NCI-H1930 (cell line): ENCODE data around the gene PAX8.

Experiments used
- DNase-seq, 2 experiments: peaks; one replicate each; lab custom pipeline; 2025; lab: John Stamatoyannopoulos, UW

The PAX8 gene

DNA sequence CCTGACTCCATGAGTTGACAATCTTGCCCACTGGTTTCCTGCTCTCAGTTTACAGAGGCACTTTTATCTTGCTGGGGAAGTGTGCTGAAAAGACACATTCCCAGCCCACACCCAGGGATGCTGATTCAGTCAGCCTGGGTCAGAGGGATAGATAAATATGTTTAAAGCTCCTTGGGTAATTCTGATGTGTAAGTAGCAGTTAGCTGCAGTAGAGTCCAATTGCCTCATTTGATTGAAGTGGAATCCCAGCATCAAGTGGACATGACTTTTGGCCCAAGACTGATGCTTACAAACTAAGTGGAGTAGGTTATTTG is 75.5 kb downstream of the PAX8 start:
- no peak for DNase-seq

DNA sequence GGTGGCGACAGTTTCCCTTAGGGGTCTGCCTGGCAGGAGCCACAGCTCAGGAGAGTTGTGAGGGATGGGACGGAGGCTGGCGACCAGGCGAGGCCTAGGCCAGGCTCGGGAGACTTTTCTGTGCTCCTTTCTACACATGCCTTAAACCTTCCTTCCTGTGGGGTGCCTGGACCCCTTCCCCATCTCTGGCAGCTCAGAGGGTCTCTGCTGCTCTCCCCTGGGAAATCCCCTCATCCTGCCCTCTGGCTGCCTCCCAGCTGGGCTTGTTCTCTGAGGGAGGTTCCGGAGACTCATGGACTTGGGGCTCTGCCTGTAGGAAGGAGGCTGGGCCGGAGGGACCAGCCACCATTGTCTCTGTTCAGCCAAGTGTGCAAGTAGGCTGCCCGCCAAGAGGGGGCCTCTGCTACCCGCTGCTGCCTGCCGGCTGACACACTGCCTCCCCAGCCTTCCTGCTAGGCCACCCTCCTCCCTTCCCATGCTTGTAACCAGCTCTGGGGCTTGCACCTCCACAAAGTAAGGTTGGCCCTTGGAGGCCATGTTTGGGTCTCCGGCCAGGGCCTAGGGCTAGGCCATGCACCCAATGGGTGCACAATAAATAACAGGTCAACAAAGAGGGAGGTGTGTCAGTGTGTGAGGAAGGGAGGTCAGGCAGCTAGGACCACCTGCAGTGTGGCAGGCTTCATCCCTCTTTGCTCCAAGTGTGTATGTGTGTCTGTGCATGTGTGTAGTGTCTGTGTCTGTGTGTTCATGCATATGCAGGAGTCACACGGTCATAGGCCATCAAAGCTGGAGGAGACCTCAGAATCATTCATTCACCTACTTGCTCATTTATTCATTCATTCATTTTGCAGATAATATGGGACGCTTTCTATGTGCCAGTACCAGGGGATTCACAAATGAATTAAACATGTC is 76.2 kb downstream of the PAX8 start:
- no peak for DNase-seq

DNA sequence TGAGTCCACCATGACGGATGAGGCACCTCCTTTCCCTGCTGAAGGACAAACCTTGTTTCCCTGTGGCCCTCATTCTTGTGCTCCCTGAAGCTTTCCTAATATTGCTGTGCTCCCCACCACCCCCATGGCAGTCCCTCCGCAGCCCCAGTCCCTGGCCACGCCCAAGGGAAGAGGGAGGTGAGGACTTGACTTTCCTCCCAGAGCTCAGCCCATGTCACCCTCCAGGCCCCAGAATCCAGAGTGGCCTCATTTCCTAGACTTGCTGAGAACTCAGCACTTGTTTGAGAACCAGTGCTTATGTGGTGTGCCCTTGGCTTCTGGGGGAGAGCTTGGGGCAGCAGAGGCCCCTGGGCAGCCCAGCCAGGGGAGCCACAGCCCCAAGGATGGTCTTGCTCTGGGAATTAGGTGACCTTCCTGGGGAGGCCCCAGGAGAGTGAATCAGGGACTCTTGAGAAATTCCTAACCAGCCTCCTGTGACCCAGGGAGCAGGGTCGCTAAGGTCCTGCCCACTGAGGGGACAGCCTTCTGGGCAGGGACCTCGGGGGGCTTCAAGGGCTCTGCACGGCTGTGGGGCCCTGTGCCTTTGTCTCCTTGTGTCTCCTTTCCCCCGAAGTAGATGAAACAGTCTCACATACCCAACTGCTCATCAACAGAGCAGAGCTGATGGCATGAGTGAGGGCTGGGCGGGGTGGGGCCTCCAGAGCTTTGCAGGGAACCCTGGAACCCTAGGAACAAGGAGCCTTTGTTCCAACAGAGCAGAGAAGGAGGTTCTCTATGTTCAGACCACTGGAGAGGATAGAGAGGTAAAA is 77.0 kb downstream of the PAX8 start:
- no peak for DNase-seq

DNA sequence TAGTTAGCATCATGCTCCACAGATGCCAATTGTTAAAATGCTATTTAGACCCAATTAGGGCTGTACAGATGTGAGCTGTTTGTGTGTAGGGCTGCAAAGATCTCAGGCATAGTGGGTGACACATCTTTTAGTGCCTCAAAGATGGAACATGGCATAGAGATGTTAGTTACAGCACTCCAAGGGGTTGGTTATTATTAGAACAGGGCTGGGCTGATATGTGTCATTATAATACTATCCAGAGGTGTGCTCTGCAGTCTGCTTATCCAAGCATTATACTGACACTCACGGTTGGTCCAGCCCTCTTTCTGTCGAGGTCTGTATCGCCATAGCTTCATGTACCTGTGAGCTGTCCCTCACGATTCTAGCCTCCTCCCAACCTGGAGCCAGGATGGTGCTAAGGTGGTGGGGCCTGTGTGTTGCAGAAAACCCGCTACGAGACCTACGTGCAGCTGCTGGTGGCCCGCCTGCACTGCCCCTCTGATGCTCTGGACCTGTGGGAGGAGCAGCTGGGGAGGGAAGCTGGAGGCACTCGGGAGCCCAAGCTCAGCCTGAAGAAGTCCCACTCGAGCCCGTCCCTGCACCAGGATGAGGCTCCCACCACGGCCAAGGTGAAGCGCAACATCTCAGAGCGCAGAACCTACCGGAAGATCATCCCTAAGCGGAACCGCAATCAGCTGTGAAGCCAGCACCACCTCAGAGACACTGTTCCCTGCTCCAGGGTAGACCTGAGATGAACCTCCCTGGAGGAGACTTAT is 77.8 kb downstream of the PAX8 start:
- no peak for DNase-seq

DNA sequence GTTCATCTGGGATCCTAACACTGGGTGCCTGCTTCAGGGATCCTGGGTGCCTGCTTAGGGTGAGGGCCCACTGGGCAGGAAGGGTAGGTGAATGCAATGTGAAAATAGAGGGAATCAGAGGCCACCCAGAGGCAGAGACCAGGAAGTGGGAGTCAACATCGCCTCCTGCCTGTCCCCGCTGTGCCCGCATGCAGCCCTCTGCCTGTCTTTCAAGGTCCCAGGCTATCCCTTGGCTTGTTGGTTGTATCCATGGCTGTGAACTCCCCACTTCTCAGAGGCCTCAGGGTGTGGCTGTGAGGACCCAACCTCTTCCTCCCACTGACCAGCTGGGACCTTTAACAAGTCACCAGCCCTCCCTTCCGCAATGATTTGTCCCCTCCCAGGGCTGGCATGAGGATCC is 78.5 kb downstream of the PAX8 start:
- no peak for DNase-seq

DNA sequence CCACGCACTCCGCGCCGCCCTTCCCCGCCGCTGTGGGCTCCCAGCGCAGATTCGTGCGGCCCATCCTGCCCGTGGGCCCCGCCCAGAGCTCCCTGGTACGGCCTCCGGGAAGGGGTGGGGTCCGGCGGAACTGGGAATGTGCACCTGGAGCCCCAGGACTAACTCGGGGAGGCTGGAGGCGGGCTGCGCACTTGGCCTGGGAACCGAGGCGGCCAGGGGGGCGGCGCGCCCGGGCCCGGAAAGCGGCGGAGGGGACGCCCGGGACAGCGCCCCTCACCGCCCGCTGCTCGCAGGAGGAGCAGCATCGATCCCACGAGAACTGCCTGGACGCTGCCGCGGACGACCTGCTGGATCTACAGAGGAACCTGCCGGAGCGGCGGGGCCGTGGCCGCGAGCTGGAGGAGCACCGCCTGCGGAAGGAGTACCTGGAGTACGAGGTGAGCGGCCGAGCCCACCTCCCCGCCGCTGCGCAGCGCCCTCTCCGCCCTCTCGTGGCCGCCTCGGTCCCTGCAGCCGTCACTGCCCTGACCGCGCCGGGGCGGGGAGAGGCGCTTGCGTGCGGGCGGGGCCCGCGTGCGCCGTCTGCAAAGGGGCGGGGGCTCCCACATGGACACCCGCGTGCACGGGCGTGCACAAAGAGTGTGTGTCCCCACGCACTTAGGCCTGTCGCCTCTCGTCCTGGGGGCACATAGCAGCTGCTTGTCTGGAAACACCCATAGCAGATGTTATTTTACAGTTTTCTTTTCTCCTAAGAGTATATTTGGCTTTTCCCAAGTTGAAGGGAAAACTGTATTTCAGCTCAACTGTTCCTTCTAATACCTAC is 79.7 kb downstream of the PAX8 start:
- DNase-seq: peak; percentile 69 to 83

DNA sequence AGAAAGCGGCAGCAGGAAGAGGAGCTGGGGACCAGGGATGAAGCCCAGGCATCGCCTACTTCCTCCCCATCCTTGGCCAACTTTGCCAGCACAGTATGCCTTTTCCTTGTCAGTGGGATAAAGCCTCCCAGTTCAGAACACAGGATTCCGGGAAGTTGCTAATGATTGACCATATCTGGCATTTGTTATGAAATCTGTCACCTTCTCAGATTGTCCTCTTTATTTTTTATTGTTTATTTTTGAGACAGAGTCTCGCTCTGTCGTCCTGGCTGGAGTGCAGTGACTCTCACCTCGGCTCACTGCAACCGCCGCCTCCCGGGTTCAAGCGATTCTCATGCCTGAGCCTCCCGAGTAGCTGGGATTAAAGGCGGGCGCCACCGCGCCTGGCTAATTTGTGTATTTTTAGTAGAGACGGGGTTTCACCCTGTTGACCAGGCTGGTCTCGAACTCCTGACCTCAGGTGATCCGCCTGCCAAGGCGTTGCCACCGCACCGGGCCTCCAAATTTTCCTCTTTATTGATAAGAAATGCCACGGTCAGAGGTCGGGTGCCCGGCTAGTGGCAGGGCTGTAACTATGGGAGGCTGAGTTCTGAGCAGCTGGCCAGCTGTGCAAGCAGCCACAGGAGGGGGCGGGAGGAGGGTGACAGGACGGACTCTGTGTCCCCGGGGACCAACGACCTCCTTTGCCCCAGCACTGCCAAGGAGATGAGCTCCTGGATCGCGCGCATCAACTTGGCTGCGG is 80.5 kb downstream of the PAX8 start:
- DNase-seq: no peak

DNA sequence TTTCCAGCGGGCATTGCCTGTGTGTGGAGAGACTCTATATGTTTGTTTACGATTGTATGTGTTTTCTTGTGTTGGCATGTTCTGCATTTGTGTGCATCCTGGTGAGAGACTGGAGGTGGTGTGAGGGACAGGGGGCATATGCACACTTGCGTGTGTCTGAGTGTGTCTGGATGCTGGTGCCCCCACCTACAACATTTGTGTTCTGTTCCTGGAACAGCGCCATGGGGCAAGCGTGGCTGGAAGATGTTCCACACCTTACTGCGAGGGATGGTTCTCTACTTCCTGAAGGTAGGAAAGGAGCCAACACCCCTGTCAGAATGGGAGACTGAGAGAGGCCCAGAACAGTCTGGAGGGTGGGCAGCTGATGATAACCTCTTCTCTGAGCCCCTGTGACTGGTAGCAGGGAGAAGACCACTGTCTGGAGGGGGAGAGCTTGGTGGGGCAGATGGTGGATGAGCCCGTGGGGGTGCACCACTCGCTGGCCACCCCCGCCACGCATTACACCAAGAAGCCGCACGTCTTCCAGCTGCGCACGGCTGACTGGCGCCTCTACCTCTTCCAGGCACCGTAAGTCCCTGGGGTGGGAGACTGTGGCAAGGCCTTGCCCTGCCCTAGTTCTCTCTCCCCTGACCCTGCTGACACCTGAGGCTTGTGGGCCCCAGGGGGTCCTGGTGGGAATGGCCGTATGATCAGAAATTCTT is 81.2 kb downstream of the PAX8 start:
- DNase-seq: no peak

DNA sequence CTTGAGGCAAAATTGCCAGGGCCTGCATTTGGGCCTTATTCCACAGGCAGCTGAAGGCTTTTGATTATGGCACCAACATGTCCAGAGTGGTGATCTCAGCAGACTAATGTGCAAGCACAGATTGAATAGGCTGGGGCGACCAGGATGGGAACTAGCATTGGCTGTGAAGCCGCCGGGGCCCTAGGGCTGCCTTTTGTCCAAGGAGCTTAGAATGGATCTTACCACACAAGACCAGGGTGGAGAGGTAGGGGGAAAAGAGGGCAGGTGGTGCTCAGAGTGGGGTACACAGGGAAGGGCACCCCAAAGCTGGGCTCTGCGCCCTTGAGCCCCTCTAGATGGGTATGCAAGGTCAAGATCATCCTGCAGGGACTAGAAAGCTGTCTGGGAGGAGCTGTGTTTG is 81.9 kb downstream of the PAX8 start:
- DNase-seq: no peak

DNA sequence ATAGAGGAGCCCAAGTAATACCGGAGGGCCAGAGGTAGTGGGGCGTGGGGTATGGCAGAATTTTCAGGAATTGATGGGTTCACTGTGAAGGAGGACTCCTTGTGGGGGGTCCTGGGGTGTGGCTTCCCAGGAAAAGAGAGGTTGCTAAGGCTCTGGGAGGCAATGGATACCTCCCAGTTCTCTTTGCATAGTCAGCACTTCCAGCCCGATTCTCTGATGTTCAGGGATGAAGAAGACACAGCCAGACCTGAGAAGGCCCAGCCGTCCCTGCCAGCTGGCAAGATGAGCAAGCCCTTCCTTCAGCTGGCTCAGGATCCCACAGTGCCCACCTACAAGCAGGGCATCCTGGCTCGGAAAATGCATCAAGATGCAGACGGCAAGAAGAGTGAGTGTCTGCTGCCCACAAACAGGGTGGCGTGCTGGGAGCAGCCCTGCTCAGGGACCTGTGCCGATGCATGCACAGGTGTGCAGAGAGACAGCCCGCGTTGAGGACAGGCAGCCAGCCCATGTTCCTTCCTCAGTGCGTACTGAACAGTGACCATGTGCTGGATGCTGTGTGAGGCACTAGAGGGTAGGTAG is 82.7 kb downstream of the PAX8 start:
- DNase-seq: no peak

DNA sequence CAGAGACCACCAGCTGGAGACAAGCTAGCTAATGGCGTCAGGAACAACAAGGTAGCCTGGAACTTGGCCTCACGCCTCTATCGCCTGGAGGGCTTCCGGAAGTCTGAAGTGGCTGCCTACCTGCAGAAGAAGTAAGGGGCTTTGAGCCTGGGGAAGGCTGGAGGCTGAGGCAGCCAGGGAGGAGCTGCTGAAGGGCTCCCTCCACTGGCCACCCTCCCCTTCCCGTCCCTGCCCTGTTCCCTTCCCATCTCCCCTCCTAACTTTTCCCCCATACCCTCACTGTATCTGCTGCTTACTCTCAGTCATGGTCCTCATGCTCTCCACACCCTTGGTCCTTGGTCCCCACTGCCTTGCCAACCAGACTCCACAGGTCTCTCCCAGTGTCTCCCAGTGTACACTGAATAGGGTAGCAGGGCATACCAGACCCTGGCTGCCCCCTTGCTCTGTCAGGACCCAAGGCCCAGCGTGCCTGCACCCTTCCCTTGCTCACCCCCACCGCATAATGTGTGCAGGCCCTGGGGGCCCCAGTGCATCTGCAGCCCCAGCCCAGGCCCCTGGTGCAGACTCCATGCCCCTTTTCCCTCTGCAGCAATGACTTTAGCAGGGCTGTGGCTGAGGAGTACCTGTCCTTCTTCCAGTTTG is 86.1 kb downstream of the PAX8 start:
- no peak for DNase-seq

DNA sequence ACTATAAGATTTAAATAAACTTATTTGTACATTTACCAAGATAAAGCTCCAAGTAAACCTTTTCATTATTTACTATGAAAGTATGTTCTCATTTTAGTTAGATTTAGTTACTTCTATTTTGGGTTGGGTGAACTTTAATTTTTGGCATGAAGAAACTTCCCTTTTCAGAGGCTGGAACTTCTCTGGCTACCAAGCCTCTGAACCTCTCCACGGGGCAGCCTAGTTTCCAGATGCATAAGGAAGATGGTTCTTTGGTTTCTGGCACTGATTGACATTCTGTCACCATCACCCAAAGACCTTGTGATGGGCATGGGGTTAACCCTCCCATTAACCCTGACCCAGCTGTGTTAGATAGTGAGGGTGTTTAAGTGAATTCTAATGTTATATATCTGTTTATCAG is 87.8 kb downstream of the PAX8 start:
- DNase-seq: no peak

DNA sequence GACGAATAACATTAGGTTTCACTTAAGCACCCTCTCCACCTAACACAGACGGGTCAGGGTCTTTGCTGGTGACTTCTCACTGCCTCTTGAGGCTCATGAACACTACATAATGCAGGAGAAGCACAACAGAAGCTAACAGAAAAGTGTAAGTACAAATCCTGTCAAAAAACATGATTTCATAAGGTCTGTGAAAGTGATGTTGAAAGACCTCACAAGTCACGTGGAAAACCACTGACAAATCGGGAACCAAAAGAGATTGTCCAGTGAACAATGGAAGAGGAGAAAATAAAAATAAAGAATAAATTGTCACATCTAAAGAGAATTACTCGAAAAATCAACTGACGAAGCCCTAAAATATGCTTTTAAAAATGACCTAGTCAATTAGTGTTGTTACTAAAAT is 91.0 kb downstream of the PAX8 start:
- no peak for DNase-seq

DNA sequence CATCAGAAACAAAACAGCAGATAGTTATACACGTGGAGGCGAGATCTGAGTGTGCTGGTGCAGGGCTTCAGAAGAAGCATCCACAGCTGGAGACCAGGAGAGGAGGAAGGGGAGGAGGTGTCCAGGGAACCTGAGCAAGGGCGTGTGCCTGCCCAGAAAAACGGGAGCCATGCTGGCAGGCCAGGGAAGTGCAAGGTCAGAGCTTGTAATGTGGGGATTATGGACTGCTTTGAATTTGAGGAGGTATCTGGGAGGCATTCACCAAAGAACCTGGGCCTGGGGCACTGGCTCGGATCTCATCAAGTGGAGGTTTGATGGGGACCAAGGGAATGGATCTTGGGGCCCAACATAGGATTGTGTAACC is 92.3 kb downstream of the PAX8 start:
- no peak for DNase-seq

DNA sequence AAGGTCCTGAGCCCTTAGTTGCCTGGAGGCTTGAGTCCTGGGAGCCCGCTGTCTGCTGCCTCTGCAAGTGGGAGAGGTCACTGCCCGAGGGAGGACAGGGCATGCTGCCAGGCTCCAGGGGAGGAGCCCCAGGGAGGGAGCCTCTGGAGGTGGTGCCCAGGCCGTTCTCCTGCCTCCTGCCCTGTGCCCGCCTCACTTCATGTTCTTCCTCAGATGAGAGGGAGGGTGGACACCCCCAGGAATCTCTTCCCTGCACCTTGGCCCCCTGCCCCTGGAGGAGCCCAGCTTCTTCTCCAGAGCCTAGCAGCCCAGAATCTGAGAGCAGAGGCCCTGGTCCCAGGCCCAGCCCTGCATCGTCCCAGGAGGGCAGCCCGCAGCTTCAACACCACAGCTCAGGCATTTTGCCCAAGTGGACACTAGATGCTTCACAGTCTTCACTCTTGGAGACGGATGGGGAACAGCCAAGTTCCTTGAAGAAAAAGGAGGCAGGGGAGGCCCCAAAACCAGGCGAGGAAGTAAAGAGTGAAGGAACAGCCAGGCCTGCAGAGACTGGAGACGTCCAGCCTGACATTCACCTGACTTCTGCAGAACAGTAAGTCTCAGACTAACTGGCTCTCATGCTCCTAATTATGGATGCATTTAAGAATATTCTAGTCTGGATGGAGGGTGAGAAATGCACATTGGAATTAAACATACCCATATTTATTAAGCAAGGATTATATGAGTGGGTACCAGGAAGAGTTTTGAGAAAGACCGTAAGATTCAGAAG is 92.9 kb downstream of the PAX8 start:
- DNase-seq: no peak

DNA sequence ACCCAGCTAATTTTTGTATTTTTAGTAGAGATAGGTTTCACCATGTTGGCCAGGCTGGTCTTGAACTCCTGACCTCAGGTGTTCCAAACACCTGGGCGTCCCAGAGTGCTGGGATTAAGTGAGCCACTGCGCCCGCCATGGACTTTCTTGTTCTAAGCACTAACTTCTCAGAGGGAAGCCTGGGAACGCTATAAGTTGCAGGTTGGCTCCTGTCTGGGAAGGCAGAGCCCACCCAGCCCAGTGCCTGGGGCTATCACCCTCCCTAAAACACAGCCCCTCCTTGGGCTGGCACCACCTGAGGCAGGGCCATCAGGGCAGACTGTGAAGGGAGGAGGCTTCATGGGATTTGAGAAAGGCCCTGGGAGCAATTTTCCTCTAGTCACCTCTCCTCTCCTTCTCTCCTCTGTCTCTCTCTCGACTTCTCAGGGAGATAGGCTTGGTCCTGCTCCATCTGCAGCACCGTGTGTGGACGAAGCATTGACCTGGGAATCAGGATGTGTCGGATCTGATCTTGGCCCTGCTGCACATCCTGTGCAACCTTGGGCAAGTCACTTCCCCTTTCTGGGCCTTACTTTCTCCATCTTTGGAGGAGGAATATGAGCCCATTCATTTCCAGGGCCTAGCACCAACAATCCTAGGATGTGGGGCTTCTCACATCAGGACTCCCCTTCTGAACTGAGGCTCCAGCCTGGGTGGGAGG is 94.0 kb downstream of the PAX8 start:
- no peak for DNase-seq

DNA sequence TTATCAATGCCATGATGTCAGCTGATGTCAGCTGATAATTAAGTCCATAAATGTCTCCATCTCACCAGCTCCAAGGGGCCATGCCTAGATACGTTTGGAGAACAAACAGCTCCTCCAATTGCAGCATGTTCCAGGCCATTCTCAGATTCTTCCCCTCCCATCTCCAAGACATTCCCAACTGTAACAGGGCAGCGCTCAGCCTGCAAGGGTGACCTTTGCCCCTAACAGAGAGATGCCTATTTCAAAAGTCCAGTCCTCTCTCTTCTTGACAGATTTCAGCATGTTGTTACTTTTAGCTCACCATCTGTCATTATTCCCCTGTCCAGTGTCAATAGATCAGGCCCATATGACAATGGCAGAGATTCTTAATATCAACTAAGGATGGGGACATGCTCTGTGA is 95.0 kb downstream of the PAX8 start:
- DNase-seq: no peak

DNA sequence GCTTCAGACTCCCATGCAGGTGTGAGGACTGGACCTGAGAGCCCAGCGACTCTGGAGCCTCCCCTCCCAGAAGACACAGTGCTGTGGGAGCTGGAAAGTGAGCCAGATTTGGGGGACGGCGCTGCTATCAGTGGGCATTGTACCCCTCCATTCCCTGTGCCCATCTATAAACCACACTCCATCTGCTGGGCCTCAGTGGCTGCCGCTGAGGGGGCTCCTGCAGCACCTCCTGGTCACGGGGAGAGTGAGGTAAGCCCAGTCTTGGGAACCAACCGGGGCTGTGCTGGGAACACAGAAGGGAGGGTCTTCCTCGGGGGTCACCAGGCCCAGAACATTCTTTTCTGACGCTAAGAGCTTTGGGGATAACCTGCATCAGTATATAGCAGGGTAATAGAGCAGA is 95.5 kb downstream of the PAX8 start:
- no peak for DNase-seq
